Measurements from ENCODE around the gene GLRX.

Gene GLRX

GRCh38 chr5:95806687-95807086 is 15.8 kb downstream of the GLRX start:
- DNase-seq: no peak

DNA sequence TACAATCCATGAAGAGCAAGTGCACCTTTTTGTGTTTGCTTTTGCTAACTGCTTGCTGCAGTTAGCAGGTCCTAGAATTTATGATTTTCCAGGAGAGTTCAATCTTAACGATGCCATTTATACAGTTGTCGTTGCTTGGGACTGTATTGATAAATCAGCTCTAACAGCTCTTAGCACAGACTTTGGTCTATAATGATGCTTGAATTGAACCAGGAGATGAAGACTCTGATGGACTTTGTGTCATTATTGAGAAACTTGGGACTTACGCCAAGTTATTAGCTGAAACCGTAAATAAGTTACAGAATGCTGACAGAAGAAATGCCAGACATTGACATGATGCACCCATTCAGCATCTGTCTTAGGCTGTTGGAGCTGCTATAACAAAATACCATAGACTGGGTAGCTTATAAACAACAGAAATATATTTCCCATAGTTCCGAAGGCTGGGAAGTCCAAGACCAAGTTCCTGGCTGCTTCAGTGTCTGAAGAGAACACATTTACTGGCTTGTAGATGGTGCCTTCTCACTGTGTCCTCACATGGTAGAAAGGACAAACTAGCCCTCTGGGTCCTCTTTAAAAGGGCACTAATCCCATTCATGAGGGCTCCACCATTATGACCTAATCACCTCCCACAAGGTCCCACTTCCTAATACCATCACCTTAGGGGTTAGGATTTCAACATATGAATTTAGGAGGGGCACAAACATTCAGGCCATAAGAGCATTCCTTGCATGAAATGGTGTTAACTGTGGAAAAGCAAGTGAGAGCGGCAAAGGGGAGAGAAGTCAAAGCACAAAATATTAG is 17.6 kb downstream of the GLRX start:
- DNase-seq: no peak

DNA sequence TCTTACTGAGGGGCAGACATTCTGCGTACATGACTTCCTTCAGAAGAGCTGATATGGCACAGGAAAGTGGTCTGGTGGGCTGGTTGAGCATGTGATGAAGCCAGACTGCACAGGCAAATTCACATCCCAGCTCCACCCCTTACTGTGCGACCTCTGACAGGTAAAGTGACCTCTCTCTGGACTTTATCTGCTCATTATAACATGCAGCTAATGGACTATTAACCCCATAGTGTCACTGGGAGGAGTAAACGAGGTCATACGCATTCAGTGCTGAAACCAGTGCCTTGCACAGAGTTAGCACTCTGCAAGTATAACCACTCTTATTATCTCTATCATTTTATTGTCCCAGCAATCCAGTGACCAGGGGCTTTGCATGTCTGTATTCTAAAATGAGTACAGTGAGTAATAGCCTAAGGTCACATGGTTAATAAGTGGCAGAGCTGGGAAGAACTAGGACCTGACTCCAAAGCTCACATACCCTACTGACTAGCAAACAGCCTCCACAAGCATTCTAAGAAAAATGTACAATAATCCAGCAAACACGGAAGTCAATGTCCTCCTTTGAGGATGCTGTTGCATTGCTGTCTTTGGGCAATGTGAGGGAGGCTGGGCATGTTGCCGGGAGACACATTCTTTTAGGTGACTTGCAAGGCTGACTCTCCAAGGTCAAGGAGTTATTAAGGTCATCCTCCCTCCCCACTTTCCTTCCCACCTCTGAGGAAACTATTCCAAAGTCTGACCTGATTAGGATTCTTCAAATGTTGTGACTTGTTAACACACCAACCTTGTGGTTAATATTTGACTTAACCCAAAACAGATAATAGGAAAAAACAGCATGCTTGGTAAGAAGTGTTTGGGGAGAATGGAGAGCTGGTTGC is 19.0 kb downstream of the GLRX start:
- DNase-seq: no peak

DNA sequence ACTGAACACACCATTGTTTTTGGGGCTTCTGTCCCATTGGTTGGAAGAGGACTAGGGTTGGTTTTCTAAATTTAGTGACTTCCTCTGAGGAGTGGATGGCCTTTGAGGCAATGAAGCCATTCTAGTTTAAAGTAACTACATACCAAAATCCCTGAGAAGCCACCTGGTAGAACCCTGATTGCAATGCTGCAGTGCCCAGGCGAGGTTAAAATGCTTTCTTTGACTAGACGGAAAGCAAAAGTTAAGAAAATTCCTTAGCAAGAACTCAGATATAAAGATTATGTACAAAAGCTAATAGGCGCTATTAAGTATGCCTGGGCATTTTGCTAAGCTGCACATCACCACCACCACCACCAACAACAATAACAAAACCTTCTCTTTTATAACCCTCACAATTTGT is 20.6 kb downstream of the GLRX start:
- DNase-seq: no peak

DNA sequence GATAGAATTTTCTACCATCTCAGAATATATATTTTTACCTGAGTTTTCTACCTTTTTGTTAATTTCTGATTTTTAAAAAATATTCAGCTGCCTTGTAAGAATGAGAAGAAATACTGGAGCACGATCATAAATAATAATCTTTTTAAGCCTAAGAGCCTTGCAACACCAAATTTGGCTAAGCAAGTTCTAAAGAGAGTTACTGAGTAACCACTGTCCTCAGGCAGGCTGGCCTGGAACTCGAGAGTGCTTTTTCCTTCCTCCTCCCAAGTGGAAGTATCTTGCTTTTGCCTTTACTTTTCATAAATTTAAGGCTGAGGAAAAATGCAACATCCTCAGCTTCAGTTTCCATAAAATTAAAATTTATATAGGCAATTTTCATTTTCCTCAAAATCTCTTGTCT is 21.0 kb downstream of the GLRX start:
- DNase-seq: peak; percentile 31

DNA sequence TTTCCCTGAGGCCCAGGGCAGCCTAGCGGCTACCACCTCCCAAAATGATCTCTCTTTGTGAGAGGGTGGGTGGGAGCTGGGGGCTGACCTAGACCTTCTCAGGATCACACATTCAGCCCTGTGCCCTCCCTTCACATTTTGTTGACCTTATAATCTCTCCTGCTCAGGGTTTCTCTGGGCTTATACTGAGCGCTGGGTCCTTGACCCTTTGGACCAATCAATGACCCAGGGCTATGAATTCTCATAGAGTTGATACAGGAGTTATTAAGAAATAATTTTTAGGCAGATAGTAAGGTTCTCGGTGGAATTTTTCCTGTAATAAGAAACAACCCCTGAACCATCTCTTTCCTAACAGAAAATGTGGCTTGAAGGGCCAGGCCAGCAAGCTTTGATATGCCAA is 22.0 kb downstream of the GLRX start:
- no peak for DNase-seq

- DNase-seq: no peak
These were observed 23.2 kb downstream of the GLRX start for GRCh38 chr5:95799191-95799835.

DNA sequence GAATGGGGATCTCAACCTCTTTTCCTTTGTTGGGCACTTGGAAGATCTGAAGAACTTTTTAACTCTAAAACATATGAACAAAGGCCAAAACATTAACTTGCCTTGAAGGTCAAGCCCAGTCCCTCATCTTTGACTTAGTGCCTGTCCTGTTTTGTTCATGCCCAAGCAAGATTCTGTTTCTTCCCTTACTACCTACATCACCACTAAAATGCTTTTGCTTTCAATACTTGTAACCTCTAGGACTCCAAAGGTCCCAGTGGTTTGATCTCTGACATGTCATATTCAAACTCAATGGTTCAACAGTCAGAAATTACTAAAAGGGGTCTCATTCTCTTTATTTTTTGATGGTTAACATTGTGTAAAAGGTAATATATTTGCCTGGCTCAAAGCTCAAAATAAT is 24.0 kb downstream of the GLRX start:
- DNase-seq: no peak

- peak; percentile 2 for DNase-seq
These were observed 24.5 kb downstream of the GLRX start for GRCh38 chr5:95798048-95798447.

DNA sequence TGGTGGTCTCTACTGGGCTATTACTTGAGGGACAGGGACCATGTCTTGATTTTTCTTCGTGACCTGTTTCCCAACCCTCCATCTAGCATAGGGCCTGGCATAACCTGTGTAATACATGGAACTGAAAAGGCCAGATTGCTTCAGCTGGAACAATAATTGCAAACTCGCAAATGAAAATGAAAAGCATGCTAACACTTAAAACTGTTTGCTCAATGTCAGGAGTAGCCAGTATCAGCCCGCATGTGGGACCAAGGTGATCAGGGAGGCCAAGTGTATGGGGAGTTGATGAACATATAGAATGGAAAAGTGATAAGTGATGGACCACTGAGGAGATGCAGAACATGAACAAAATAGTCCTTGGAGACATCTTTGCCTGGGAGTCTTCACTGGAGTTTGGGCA is 25.2 kb downstream of the GLRX start:
- no peak for DNase-seq

DNA sequence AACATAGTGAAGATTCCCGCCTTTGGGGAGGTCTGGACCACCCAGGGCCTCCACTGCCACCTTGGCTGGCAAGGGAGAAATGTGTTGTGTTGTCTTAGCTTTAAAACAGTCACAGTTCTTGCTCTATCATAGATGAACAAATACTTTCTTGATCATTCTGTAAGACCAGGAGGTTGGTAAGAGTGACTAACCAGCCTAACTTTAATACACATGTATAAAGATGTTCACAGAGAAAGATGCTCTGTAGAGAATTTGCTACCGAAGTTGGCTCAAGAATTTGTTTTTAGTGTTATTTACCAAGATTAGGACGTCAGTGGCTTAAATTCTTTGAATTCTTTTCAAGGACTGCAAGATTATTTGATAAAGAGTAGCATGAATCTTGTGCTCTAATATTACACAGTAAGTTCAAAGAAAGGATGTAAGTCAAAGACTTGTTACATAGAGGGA is 28.4 kb downstream of the GLRX start:
- no peak for DNase-seq

DNA sequence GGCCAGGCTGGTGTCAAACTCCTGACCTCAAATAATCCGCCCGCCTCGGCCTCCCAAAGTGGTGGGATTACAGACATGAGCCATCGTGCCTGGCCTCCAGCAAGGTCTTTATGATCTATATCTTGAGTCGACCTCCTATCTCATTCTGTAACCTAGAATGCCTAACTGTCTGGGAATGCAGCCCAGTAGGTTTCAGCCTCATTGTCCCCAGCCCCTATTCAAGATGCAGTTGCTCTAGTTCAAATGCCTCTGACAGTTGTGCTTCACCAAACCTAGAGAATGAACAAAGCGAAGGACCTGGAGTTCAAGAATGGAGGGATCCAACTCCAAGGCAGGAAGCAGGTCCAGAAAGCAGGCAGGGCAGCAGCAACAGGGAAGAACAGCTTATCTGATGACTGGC is 30.8 kb downstream of the GLRX start:
- DNase-seq: no peak

DNA sequence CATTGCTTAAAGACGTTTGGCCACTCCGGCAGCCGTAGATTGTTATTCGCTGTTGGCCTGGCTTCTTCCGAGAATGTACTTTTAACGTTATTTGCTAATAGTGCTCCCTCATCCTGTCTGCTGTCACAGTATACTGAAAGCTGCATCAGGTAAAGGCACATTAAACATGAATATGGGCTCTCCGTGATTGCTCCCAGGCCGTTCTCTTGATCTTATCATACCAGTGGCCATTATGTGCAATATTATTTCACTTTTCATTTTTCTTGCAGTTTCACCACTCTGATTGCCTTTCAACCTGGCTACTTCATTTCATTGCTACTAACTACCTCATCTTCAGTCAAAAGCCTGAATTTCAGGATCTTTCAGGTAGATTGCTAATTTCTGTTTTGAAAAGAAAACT is 34.0 kb downstream of the GLRX start:
- DNase-seq: no peak

GRCh38 chr5:95786821-95787418 is 35.6 kb downstream of the GLRX start:
- no peak for DNase-seq

GRCh38 chr5:95784514-95785302 is 37.8 kb downstream of the GLRX start:
- no peak for DNase-seq

DNA sequence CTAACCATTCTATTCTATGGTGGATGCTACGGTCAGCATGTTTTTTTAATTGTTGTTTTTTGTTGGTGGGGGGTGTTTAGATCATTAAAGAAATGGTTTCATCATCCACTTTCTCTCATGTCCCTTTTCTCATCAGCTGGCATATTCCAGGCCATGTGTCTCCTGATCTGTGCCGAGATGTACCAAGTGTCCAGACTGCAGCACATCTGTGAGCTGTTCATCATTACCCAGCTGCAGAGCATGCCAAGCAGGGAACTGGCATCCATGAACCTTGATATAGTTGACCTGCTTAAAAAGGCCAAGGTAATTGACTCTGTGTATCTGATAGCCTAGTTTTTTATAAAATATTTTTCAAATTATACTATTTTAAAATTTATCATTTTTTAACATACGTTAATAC is 38.9 kb downstream of the GLRX start:
- no peak for DNase-seq

DNA sequence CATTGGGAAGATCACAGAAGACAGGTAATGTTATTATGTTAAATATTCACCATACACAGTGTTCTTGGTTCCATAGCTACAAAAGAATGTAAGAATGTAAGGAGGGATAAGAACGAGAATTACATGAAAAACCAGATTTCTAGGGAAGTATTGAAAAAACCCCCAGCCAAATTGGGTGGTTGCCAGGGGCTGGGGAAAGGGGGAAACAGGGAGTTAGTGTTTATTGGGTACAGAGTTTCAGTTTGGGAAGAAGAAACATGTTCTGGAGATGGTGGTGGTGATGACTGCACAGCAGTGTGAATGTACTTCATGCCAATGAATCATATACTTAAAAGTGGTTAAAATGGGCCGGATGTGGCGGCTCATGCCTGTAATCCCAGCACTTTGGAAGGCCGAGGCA is 40.3 kb downstream of the GLRX start:
- no peak for DNase-seq

DNA sequence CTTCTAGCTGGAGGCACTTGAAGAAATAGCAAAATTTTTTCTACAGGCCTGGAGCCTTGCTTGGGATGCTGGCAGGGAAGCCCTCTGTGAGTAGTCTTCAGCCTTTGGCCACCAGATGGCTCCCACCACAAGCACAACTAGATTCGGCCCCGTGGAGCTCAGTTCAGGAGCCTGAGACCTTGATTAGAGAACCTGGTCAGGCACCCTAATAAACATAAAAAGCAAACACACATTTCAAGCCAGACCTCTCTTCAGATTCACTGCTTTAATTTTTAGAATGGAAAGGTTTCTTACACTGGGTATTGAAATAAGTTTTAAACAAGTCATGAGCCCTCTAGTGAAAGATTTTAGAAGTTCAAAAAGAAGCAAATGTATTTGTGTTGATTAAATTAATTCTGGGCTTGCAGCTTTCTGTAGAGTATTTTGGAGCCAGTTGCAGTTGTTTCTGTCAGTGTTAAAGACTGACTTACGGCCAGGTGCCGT is 41.4 kb downstream of the GLRX start:
- peak; percentile 60 for DNase-seq

- DNase-seq: peak; percentile 57
These were observed 41.9 kb downstream of the GLRX start for GRCh38 chr5:95780597-95780996.

DNA sequence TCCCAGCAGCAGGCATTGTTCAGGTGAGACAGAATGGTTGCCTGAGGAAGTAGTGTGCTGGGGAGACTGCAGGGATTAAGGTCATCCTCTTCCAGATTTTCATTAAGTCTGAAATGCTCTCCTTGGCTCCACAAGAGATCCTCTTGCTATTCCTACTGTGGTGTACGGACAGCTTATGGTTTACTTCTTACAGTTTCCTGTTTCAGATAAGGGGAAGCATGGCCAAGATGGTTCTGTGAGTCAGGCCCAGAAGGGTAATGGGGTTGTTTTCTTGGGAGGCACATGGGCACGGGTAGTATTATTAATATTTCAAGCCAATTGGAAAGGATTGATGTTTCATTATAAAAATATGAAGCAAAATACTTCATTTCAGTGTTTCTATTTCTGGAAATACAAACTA is 42.9 kb downstream of the GLRX start:
- DNase-seq: peak; percentile 57

DNA sequence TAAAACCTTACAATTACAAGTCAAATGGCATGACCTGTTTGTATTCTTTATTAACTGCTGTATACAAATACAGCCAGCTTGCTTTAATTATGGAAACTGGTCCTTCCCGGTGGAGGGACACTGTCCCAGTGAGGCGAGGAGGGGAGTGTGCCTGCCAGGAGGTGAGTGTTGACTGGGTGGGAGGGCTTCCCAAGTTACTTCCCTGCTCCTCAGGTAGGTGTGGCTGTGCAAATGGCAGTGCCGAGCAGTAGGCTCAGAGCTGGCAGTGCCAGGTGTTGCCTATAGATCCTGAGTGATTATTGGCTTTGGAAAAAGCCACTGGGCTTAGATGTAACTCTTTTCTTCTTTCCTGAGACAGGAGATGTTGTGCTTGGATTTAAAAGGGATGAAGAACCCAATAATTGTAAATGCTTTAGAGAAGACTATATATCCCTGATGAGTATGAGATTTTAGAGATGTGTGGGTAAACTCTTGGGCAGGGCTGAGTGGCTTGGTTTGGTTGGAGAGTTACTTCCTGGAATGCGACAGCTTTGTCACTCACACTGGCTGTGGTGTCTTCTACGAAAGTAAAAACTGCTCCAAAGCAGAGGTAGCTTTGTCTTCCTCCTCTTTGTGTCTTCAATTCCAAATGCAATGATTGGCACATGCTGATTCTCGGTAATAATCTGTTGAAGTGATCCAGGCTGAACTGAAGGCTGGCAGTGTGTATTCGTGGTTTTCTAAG is 43.7 kb downstream of the GLRX start:
- DNase-seq: peak; percentile 13

DNA sequence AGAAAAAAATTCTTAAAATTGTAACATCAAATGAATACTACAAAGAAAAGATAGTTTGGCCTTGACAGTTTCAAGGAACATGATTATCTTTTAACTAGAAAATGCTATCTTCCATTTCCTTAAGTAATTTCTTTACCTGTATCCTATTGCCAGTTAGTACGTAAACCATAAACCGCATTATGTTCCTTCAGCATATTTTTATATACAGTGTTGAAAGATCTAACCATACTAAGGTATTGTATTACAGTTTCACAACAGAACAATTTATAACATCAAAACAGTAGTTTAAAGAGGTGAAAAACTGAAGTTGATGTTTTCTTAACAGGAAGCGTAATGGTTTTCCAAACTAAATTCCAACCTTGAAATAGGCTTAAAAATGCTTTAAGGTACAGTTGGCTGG is 45.1 kb downstream of the GLRX start:
- DNase-seq: no peak

Data from MV-4-11 (cell line).